Skin of body (tissue), 2 donors: Measurements from ENCODE around the gene ZBTB20. TPM values are rescaled to one million over a fixed set of nuclear protein-coding genes. Genes with fewer than 3 reads are reported as not detected.

Source experiments
- DNase-seq: peaks from one replicate; lab custom pipeline; 2025; lab: John Stamatoyannopoulos, UW
- total RNA-seq: library from RNA; depleted of rRNA; stranded (reverse); fragments of >200 nt; gene quantifications from one replicate; pipeline ENCODE4 v1.2.3, GENCODE V29; 2014

Gene ZBTB20
- total RNA-seq, 1 donor from 2014 or later = 45.8 TPM

- DNase-seq = no peak
Observed at GRCh38 chr3:114487502-114487901, 659.6 kb downstream of the ZBTB20 start.

GRCh38 chr3:114484919-114485318 lies 662.2 kb downstream of the ZBTB20 start:
- DNase-seq = no peak

GRCh38 chr3:114481113-114481512 lies 666.0 kb downstream of the ZBTB20 start:
- DNase-seq = no peak

GRCh38 chr3:114480442-114480841 lies 666.6 kb downstream of the ZBTB20 start:
- DNase-seq = no peak

GRCh38 chr3:114478801-114479200 lies 668.3 kb downstream of the ZBTB20 start:
- DNase-seq = no peak

- DNase-seq = no peak
Observed at GRCh38 chr3:114476511-114476910, 670.6 kb downstream of the ZBTB20 start.

- DNase-seq = no peak
Observed at GRCh38 chr3:114471478-114471877, 675.6 kb downstream of the ZBTB20 start.

GRCh38 chr3:114469070-114469469 lies 678.0 kb downstream of the ZBTB20 start:
- DNase-seq = no peak

GRCh38 chr3:114466816-114467215 lies 680.3 kb downstream of the ZBTB20 start:
- no peak for DNase-seq

GRCh38 chr3:114466251-114466650 lies 680.8 kb downstream of the ZBTB20 start:
- no peak for DNase-seq

GRCh38 chr3:114464548-114464947 lies 682.5 kb downstream of the ZBTB20 start:
- DNase-seq = no peak

- DNase-seq = no peak
Observed at GRCh38 chr3:114462750-114463149, 684.3 kb downstream of the ZBTB20 start.

- no peak for DNase-seq
Observed at GRCh38 chr3:114460459-114460858, 686.6 kb downstream of the ZBTB20 start.

- no peak for DNase-seq
Observed at GRCh38 chr3:114456742-114457141, 690.3 kb downstream of the ZBTB20 start.

- no peak for DNase-seq
Observed at GRCh38 chr3:114455432-114455831, 691.7 kb downstream of the ZBTB20 start.

GRCh38 chr3:114454551-114455251 lies 692.4 kb downstream of the ZBTB20 start:
- no peak for DNase-seq

- no peak for DNase-seq
Observed at GRCh38 chr3:114453361-114453780, 693.7 kb downstream of the ZBTB20 start.

- DNase-seq = no peak
Observed at GRCh38 chr3:114452937-114453336, 694.2 kb downstream of the ZBTB20 start.

- DNase-seq = no peak
Observed at GRCh38 chr3:114452256-114452655, 694.8 kb downstream of the ZBTB20 start.

GRCh38 chr3:114451561-114452018 lies 695.5 kb downstream of the ZBTB20 start:
- DNase-seq = no peak

- no peak for DNase-seq
Observed at GRCh38 chr3:114451051-114451451, 696.0 kb downstream of the ZBTB20 start.

- no peak for DNase-seq
Observed at GRCh38 chr3:114450008-114450596, 697.0 kb downstream of the ZBTB20 start.
